Stimulated activated naive CD4-positive, alpha-beta T cell treated with Interleukin-2 at 50 U/mL for 16 hours (primary cell): ENCODE results near the gene KRTAP5-1.

ENCODE experiments used
- DNase-seq: peaks from one replicate; lab custom pipeline; 2025; lab: John Stamatoyannopoulos, UW

The KRTAP5-1 gene

DNA sequence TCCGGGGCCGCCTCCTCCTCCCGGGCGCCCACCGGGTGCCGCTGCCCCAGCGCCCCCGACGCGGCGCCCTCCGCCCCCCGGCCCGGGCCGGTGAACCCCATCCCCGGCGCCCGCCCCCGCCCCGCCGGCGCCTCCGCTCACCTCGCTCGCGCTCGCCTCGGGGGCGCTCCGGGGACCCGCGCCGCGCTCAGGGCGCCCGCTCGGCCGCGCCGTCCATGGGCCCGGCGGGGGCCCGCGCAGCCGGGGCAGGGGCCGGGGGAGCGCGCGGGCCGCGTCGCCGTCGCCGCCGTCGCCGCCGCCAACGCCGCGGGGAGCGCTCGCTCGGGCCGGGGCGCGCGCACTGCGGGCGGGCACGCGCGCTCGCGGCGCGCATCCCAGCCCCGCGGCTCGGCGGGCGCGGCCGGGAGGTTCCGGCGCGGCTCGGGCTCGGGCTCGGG is 13.3 kb downstream of the KRTAP5-1 start:
- no peak for DNase-seq

DNA sequence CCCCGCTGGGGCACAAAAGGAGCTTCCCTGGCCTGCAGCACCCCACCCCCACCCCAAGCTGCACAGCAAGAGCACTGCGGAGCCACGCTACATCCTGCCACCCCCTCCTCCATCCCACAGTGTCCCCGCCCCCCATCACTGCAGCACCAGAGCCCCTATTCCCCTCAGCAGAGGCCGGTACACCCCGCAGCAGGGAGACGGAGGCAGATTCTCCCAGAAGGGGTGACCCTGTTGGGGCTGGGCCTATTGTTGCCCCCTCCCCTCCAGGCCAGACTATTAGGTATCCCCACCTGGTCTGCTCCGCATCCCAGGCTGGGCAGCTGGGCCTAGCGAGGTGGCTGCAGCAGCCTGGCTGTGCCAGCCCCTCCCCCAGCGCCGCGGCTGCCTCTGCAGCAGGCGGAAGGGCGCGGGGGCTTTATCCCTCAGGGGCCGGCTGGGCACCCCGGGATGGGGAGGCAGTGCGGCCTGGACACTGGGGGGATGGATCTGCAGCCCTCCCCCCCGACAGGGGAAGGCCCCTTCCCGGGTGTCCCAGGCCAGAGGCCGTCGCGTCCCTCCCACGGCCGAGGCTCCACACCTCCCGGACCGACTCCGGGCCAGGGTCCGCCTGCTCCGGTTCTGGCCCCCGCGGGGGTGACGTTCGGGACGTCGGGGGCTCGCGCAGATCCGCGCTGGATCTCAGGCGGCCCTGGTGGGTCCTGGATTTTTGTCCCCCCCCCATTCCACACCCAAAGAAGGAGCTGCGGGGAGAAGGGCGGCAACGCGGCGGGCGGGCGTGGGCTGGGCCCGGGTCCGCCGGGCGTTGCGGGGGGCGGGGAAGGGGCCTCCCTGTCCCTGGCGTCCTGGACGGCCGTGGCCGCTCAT is 14.0 kb downstream of the KRTAP5-1 start:
- DNase-seq, result no peak

DNA sequence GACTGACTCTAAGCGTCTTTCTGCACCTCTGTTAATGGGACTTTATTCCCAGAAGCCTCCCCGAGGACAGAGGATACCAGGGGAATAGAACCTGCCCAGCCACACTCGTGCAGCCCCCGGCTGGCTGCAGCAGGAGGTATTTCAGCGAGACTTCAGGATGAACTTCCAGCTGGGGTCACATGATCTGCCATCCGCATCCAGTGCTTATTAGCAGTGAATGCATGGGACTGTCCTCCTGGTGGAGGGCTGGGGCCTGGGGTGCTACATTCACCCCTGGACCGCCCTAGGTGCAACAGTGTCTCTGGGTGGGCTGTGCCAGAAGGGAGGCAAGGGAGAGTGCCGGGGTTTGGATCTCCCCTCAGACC is 14.6 kb downstream of the KRTAP5-1 start:
- DNase-seq, result no peak

DNA sequence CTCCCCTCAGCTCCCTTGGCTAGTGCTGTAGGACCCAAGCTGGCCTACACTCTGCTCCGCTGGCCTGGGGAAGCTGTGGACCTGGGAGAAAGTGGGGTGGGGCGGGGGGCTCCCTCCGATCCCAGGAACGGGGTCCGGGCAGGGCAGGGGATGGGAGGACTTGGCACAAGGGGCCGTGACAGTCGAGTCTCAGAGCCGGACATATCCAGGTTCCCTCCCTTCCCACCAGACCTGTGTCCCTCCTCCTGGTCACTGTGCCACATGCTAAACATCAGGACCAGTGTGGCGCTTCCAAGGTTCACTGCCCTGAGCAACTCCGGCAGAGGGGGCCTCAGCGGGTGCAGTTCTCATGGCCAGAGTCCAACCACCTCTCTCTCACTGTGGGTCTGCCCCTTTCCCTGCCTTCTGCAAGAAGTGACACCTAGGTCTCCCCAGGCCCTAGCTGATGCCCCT is 15.1 kb downstream of the KRTAP5-1 start:
- DNase-seq, result no peak

DNA sequence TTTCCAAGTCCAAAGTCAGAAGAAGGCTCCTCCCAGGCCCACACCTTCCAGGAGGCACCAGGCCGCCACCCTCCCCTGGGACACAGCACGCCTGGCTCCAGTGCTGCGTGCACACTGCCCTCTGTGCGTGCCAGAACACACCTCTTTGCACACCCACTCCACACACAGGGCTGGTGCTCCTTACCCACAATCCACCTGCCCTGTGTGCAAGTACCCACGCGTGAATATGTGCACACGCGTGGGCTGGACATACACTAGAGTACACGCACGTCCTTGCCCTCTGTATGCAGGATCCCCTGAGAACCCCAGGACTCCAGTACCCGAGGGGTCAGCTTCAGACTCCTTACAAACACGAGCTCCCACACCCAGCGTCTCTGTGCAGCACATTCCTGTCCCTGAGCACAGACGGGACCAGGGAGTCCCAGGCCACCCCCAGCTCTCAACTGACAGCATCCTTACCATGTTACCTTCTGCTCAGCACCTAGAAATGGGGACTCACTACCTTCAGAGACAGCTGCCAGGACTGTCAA is 15.8 kb downstream of the KRTAP5-1 start:
- DNase-seq, result no peak

DNA sequence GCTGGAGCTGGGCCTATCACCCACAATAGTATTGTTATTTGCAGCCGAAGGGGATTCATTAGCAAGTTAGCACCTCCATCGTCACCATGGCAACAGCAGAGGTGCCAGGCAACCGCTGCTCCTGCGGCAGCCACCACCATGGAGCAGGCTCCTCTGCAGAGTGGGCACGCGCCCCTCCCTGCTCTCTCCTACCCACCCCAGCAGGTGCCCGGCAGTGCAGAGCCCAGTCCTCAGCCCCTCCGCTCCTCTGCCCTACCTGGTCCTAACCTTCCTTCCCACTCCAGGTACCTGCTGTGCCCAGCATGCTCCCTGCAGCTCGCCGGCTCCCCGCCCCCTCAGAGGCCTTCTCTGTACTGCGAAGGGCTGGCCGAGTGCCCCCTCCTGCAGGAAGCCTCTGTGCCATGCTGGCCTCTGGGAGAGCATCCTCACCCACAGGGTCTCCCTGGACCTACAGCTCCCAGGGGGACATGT is 16.6 kb downstream of the KRTAP5-1 start:
- no peak for DNase-seq

DNA sequence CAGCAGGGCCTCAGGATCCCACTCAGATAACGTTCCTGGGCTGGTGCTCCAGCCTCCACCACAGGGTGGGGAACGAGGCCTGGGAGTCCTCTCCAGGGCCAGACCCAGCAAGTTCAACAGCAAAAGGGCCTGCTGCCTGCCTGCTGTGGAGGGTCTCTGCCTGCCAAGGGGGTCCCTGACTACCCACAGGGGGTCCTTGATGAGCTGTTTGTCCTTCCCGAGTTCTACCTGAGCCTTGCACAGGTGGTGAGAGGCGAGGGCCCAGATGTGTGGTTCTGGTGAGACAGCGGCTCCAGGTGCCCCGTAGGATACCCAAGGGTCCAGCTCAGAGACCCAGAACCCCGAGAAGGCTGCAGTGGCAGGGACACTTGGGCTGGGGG is 17.4 kb downstream of the KRTAP5-1 start:
- no peak for DNase-seq

DNA sequence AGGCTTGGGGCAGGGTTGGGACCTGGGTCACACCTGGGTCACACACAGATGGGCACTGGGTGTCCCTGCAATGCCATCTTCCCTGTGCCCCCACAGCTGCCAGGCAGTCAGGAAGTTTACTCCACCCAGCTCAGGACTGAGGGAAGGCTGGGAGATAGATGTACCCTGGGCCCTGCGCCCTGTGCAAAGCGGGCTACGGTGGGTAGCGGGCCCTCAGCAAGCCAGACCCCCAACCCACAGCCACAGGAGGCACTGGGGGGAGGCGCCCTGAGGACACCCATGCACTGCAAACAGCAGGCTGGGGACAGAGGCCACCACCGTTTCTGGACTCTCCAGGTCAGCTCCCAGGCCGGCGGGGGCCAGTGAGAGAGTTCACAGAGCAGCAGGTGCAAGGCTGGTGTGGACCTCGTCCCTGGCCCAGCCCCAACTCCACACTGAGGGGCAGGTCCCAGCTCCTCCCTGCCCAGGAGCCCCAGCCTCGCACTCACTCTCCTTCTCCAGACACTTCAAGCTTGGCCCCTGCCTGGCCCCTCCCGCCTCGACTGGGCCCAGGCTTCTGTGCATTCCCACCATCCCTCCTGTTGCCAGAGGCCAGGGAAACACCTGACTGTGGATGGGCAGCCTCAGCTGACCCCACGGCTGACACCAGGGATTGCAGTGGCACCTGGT is 17.9 kb downstream of the KRTAP5-1 start:
- no peak for DNase-seq

DNA sequence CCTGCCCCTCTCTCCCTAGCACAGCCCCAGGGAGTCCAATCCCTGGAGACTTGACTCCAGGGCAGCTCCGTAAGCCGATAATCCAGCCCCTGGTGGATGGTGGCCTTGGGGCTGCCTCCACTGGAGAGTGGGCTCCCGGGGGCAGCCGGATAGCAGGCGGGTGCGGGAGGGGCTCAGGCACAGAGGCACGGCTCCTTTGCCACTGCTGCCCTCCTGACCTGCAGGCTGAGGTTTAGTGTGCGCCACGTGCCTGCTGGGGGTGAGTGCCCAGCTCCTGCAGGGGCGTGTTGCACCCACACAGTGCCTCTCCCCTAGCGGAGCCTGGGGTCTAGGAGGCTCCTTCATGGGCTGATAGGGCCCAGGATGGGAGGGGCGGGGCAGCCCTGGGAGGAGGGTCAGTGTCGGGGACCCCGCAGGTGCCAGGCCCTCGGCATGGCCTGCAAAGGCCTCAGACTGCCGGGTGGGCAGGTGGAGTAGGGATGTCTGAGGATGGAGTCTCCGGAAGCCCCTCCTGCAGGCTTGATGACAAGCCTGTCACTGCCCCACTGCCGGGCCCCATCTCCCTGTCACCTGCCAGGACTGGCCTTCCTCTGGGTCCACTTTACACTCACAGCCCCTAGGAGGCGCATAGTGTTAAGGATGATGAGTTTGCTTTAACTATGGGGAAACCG is 18.6 kb downstream of the KRTAP5-1 start:
- no peak for DNase-seq

DNA sequence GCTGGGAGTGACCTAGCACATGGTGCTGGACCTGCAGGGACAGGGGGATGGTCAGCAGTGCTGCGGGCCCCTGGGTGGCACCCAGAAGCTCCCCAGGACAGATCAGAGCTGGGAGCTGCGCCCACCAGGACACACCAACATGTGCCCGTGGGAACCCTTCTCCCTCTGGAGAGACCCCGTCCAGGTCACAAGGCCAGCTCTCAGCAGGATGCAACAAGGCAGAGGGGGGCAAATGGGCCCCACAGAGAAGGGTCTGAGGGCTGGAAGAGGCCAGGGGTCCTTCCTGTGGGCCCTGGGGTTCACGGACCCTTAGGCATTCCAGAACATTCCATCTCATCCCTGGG is 19.2 kb downstream of the KRTAP5-1 start:
- DNase-seq, result no peak

DNA sequence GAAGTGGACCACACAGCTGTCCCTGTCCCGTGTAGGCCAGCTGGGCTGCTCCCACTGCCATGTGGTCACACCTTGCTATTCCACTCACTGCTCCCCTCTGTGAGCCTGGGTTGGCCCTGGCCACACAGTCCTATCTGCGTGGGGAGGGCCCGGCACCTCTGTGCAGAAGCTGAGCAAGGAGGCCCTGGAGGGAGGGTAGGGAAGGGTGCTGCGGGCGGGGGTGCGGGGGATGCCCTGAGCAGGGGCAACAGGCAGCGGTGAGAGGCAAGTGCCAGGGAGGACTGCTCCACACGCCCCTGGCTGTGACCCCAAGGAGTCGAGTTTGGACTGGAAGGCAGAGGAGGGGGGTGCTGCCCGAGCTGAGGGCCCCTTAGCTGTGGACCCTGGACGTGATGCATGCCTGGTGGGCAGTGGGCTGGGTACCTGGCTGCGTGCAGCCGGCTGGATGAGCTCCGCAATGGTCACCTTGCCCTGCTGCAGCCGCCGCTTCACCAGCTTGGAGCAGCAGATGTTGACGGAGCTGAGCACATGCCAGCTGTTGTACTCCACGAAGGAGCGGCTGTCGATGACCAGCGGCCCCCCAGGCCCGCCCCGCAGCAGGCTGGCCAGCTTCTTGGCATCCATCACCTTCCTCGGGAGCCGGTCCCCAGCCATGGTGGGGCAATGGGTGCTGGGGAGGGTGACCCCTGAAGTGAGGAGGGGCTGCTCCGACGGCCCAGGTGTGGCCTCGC is 19.7 kb downstream of the KRTAP5-1 start:
- DNase-seq, result no peak

DNA sequence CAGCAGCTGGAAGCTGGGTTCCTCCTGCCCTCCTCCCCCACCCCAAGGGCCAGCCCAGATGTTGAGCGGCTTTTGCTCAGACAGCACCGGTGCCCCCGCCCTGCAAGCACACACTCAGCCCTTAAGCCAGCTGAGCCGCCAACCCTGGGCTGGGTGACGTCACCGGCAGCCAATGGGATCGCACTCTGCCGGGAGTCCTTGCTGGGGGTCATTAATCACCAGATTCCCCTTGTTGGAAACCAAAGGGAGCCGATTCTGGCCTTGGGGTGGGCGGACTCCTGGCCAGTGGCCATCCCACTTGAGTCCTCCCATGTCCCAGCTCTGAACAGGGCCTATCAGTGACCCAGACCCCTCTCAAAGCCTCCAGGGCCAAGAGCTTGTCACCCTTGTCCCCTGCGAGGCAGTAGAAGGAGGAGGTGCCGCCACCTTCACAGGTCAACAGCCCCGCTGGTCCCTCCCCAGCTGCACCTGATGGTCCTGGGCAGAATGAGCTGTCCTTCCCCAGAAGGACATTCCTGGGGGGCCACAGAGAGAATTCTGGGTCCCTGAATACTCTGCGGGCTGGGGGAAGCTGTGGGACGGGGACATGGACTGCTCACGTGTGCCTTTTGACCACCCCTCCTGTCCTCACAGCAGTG is 20.4 kb downstream of the KRTAP5-1 start:
- DNase-seq, result no peak

DNA sequence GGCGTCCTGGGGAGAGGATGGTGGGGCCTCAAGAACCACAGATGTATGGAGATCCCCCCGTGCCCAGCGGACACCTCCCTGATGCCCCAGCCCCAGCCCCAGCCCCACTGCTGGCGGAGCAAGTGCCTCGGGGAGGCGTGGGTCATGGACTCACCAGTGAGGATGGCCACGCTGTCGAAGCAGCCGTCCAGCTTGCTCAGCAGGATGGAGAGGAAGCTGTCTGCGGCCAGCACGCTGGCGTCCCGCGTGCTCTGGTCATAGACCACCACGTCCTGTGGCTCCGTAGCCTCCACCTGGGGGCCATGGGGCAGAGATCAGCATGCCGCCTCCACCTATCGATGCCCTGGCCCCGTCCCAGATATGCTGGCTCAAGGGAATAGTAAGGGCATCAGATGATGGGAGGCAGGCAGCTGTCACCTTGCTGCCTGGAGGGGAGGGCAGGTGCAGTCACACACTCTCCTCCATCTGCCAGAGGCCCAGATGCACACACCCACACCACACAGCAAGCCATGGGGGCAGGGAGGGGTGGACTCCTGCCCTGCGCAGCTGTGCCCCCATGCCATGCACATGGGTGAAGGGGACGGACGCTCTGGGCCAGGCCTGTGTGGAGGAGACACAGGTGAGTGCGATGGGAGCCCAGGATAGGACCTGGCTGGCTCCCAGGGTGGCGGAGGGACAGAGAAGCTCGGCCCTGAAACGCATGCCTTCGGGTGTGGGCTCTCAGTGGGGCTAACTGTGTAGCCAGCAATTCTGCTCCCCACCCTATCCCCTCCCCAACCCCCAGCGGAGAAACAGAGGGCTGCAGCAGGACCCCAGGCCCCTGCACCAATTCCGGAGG is 21.2 kb downstream of the KRTAP5-1 start:
- DNase-seq, result no peak

DNA sequence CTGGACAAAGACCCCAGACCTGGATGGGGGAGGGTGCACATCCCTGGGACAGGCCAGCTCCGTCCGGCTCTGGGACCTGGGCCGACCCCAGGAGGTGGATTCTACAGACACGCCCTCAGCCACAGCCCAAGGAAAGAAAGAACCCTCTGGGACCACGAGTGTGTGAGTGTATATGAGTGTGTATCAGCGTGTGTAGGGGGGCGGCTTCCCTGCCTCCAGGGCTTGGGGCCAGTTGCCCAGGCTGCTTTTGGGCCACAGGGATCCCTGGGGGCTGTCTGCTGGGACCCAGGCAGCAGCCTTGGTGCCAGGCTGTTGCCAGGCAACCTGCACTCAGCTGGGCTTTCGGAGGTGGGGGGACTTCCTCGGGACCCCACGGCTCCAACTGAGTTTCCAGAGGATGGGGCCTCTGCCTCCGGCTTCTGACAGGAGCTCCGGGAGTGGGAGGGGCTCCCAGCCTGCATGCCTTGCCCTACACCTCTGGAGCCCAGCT is 21.9 kb downstream of the KRTAP5-1 start:
- DNase-seq, result no peak

DNA sequence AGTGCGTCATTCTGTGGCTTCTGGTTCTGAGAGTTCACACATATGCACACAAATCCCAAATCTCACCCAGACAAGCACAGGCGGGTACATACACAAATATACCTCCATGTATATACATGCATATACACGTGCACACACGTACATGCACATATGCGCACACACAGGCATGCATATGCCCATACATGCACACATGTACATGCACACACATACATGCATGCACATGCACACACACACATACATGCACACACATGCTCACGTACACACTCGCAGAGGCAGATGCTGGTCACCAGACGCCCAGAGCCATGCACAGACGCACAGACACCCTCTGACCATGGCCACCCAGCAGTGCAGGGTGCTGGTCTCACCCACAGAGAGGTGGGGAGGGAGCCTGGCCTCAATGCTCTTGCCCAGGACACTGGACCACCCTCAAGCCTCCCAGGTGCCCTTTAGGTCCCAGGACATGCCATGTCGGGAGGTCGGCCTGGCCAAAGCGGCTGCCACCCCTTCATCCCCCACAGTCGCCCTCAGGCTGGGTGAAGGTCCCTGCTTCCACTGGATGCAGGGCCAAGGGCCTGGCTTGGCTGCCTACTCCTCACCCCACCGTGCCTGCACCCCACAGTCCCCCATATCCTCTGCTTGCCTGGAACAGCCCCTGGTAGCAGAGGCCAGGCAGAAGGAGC is 22.5 kb downstream of the KRTAP5-1 start:
- DNase-seq, result no peak

DNA sequence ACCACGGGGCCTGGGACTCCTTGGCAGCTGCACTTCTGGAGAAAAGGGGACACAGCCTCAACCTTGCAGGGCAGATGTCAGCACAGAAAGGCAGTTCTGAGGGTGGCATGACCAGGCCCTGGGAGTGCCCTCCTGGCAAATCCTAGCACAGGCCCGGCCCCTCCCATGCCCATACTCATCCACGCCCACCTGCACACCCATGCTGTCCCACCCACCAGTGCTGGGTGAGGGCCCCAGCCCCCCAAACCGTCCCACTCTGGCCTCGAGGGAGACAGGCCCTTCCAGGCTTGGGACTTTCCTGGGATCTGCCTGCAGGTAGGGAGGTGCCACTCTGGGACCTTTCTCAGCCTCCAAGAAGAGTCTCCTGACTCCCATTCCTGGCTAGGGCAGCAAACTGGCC is 23.1 kb downstream of the KRTAP5-1 start:
- DNase-seq, result no peak

DNA sequence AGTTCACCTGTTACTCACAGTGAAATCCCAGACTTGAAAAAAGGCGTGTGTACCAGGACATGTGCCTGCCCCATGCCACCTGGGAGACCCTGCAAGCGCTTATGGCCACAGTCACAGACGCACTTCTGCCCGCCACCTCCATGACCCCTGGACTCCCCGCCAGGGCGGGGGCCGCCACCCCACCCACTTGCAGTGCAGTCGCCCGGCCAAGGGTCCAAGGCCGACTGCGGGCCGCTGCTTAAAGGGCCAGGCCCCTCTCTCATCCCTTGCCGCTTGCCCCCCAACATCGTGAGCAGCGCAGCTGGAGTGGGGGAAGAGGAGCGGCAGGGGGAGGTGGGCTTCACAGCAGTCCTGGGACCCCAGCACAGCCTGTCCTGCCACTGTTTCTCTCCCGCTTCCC is 23.8 kb downstream of the KRTAP5-1 start:
- no peak for DNase-seq

DNA sequence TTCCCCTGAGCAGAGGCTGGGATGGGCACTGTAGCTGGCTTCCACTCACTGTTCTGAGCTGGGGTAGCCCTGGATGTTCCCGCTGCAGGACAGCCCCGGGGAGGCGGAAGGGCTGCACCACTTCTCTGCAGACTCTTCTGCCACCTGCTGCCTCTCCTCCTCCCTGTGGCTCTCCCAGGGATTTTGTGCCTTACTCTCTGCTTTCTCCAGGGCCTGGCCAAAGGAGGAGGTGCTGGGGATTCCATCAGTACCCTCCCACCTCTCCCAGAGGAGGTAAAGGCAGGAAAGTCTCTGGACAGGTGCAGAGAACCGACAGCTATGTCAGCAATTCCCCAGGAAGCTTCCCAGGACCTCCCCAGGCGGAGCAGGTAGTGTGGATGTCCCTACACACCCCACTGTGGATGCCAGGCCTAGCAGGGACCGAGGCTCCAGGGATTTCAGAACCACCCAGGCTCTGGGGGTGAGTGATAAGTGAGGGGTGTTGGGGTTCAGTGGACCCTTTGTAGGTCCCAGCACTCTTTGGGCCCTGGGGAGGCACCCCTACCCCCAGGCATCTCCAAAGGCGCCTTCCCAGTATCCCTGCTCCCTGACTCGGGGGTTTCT is 24.3 kb downstream of the KRTAP5-1 start:
- DNase-seq, result no peak

DNA sequence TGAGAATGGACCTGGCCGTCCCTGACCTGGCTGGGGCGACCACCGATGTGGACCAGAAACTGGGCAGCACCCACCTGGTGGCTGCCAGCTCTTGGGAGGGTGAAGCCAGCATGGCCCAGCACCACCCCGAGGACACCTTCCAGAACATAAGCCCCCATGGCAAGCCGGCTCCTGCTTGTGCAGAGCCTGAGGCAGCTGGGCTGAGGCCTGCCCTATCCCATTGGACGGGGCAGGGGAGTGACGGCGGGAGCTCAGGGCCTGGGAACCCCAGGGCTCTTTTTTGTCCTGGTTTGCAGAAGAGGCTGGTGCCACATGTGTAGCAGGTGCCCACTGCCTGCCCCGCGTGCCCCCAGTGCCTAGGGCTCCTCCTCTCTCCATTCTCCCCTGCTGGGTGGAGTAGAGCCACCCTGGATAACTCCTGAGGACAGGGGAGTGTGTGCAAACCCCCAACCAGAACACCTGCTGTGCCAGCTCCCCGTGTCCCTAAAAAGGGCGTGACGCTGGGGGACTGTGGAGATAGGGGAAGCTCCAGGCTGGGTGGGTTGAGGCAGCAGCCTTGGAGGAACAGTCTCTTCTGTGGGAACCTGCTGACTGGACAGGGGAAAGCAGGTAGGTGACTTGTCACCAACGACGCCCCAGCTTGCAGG is 25.0 kb downstream of the KRTAP5-1 start:
- DNase-seq, result no peak
